Psoas muscle (tissue), 8 donors: ENCODE data around the gene SRSF9. TPM values are rescaled to one million over a fixed set of nuclear protein-coding genes. Genes with fewer than 3 reads are reported as not detected.
"Not testable (repeated sequence)": the region's sequence is repeated elsewhere in the genome, so short reads cannot be mapped to it uniquely, and the experiment has no call there.

Source experiments
- ATAC-seq, 4 donors: fragments of 200-7000 bp; cut with Tn5 transposase; one replicate each; pipeline ENCODE4 v1.9.1; 2020; ENCODE audit warnings: moderate library complexity in 3 of 4, mild to moderate bottlenecking in 2 of 4
- DNase-seq, 2 donors: peaks; one replicate each; pipeline ENCODE4 v3.0.0-alpha.2; 2020
- H3K27ac ChIP-seq: fragments of 200-600 bp; one replicate; pipeline ENCODE4 v1.8.0; 2022
- H3K27me3 ChIP-seq, 3 donors: fragments of 200-600 bp in 1 of 3; one replicate each; pipeline versions ENCODE4 v1.6.1 to v1.8.0; 2013 to 2022; ENCODE audit warnings: low read length in 2 of 3, mild to moderate bottlenecking in 2 of 3, moderate library complexity in 1 of 3; ENCODE audit not compliant: insufficient read depth in 3 of 3
- H3K36me3 ChIP-seq, 2 donors: fragments of 200-600 bp in 1 of 2; one replicate each; pipeline versions ENCODE4 v1.6.1 to v1.8.0; 2013 to 2022; ENCODE audit warnings: low read depth in 1 of 2, mild to moderate bottlenecking in 1 of 2, moderate library complexity in 1 of 2; ENCODE audit not compliant: insufficient read depth in 1 of 2
- H3K4me1 ChIP-seq: fragments of 200-600 bp; one replicate; pipeline ENCODE4 v1.8.0; 2022
- H3K4me3 ChIP-seq: fragments of 200-600 bp; one replicate; pipeline ENCODE4 v1.8.0; 2022; ENCODE audit warnings: mild to moderate bottlenecking
- H3K9me3 ChIP-seq: fragments of 200-600 bp; one replicate; pipeline ENCODE4 v1.8.0; 2022
- CTCF ChIP-seq: fragments of 200-600 bp; IDR thresholded peaks from one replicate; pipeline ENCODE4 v1.8.0; 2022; ENCODE audit warnings: antibody characterized with exemption
- WGBS, 3 donors: extraction: QIAGEN DNeasy Blood & Tissue Kit; methylation state at CpG; one replicate each; pipeline versions ENCODE4 v1.1.6 to v1.1.7; 2013; 5-methylcytosine and 5-hydroxymethylcytosine counted together
- intact Hi-C, 2 donors: fragments of 100-400 bp; cut with DNase I; formaldehyde crosslinking; loops; one replicate each; pipeline versions ENCODE4 v1.11.0 to v1.14.2; 2022
- polyA plus RNA-seq, 3 donors: library from polyadenylated mRNA; stranded (reverse); fragments of 200-250 nt; gene quantifications; one replicate each; pipeline ENCODE4 v1.2.3, GENCODE V29; 2013
- total RNA-seq, 4 donors: library from RNA; stranded (reverse); fragmentation: NEBNext Ultra II Directional in 2 of 4; extraction: Animal tissue kit (Norgen Biotek cat#: 25700) in 2 of 4; gene quantifications; one replicate each; pipeline versions ENCODE4 v1.2.1 to v1.2.4, GENCODE V29; 2021 to 2023
- donor health status: healthy with polysubstance abuse.
- donor health status: DM: no; HTN: no; CAD: no; lungs with moderate emphysema.
- donor health status: Bipolar disorder and iron deficiency.
- donor health status: healthy.
- donor health status: DM: yes; HTN: yes; CAD: no.
- donor health status: DM: no; HTN: no; CAD: no.
- donor health status: DM: no; HTN: no; CAD: no.
- donor health status: DM: yes; HTN: yes; CAD: no.

The SRSF9 gene
- total and polyA plus RNA-seq, 7 donors: 24.9 to 53.8 (median 33.8) TPM

GRCh38 chr12:120490325-120490724 lies 20.8 kb upstream of the SRSF9 start:
- ATAC-seq: no peak
- H3K4me3 ChIP-seq: no peak overlapping the region
- TF ChIP-seq CTCF: no peak
- no peaks in the 10 kb centered on the region for H3K9me3 ChIP-seq
- no peaks in the 10 kb centered on the region for H3K27me3 ChIP-seq
- 93 to 96% (median 95%) methylated on average over 5 of the region's 5 CpGs for WGBS, 3 donors
- H3K36me3 ChIP-seq: peaks cover 2 to 7% of the 10 kb centered on the region in 2 donors
- intact Hi-C loops: no loop called here
- no peak for DNase-seq
- peaks cover 11% of the 10 kb centered on the region for H3K4me1 ChIP-seq
- H3K27ac ChIP-seq: no peak overlapping the region

- 89 to 95% (median 93%) methylated on average over 4 of the region's 4 CpGs for WGBS, 3 donors
- no peak overlapping the region for H3K27ac ChIP-seq
- intact Hi-C loops: no loop called here
- ATAC-seq: no peak
- TF ChIP-seq CTCF: no peak
- H3K27me3 ChIP-seq: no peaks in the 10 kb centered on the region
- H3K9me3 ChIP-seq: no peaks in the 10 kb centered on the region
- peaks cover 2 to 7% of the 10 kb centered on the region in 2 donors for H3K36me3 ChIP-seq
- peaks cover 6% of the 10 kb centered on the region for H3K4me1 ChIP-seq
- DNase-seq: no peak
- no peak overlapping the region for H3K4me3 ChIP-seq
These were observed 19.5 kb upstream of the SRSF9 start for GRCh38 chr12:120489018-120489417.

- H3K9me3 ChIP-seq: no peaks in the 10 kb centered on the region
- H3K4me3 ChIP-seq: no peak overlapping the region
- no peak overlapping the region for H3K27ac ChIP-seq
- ATAC-seq: no peak
- peaks cover 6% of the 10 kb centered on the region for H3K4me1 ChIP-seq
- intact Hi-C loops: no loop called here
- H3K27me3 ChIP-seq: no peaks in the 10 kb centered on the region
- H3K36me3 ChIP-seq: peaks cover 2 to 7% of the 10 kb centered on the region in 2 donors
- 75 to 78% (median 76%) methylated on average over 5 of the region's 5 CpGs for whole genome bisulfite sequencing, 3 donors
- no peak for DNase-seq
- TF ChIP-seq CTCF: no peak
These were observed 18.6 kb upstream of the SRSF9 start for GRCh38 chr12:120488057-120488640.

GRCh38 chr12:120487552-120487951 lies 18.0 kb upstream of the SRSF9 start:
- H3K27me3 ChIP-seq, H3K27ac ChIP-seq, H3K4me1 ChIP-seq, H3K36me3 ChIP-seq, H3K4me3 ChIP-seq, ATAC-seq, H3K9me3 ChIP-seq, intact Hi-C loops, DNase-seq: not testable (repeated sequence)
- 85 to 91% (median 87%) methylated on average over 7 of the region's 7 CpGs for WGBS, 3 donors

DNA sequence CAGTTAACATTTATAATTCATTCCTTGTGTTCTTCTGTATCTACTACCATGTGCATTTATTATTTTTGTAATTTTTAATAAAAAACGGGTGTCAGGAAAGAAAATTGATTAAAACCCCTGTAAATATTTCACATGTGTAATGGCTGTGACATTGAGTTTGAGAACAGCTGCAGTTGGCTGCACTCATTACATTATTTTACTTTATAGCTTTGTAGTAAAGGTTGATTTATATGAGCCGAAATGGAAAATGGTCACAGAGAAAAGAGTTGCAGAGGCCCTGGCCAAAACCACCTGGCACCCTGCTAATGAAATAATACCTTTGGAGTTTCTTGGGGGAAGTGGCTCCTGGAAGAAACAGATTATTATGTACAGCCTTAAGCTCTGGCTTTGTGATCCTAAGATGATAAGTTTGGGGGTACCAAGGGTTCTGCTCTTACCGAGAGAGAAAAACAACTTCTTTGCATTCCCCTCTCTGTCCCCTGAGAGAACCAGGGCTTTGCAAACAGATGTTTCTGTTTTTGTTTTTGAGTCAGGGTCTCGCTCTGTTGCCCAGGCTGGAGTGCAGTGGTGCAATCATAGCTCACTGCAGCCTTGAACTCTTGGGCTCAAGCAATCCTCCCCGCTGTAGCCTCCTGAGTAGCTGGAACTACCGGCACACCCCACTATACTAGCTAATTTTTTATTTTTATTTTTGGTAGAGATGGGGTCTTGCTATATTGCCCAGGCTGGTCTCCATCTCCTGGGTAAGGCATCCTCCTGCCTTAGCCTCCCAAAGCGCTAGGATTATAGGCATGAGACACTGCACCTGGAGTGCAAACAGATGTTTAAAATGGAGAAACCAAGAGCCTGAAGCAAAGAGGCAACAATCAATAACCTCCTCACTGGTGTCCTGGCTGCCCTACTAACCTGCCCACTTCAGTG lies 16.7 kb upstream of the SRSF9 start:
- no peak for TF ChIP-seq CTCF
- no peak overlapping the region for H3K4me3 ChIP-seq
- ATAC-seq (no peak), DNase-seq (no peak)
- H3K27me3 ChIP-seq: no peaks in the 10 kb centered on the region
- 73 to 77% (median 76%) methylated on average over 7 of the region's 7 CpGs for WGBS, 3 donors
- H3K27ac ChIP-seq: no peak overlapping the region
- intact Hi-C loops: no loop called here
- H3K9me3 ChIP-seq: no peaks in the 10 kb centered on the region
- H3K36me3 ChIP-seq: peaks cover 2 to 7% of the 10 kb centered on the region in 2 donors
- peaks cover 1% of the 10 kb centered on the region for H3K4me1 ChIP-seq
